Amniotic stem cell (primary cell): ENCODE results near the gene CDO1.
A peak's percentile ranks its signal among the peaks of the same experiment; 100 is the strongest.
"Not testable (repeated sequence)": the region's sequence is repeated elsewhere in the genome, so short reads cannot be mapped to it uniquely, and the experiment has no call there.

ENCODE experiments used
- DNase-seq: peaks from one replicate; lab custom pipeline; 2025; lab: John Stamatoyannopoulos, UW

Gene CDO1

GRCh38 chr5:115829913-115830312, 13.5 kb upstream of the CDO1 start:
- DNase-seq: no peak

- no peak for DNase-seq
These were observed 9.5 kb upstream of the CDO1 start for GRCh38 chr5:115825948-115826347.

- not testable (repeated sequence) for DNase-seq
These were observed 8.5 kb upstream of the CDO1 start for GRCh38 chr5:115824983-115825382.

- DNase-seq: no peak
These were observed 4.4 kb upstream of the CDO1 start for GRCh38 chr5:115820846-115821245.

- no peak for DNase-seq
These were observed 2.4 kb upstream of the CDO1 start for GRCh38 chr5:115818821-115819220.

GRCh38 chr5:115817386-115817785, 927 bp upstream of the CDO1 start:
- DNase-seq: no peak

GRCh38 chr5:115815693-115816225, 700 bp downstream of the CDO1 start:
- no peak for DNase-seq

- no peak for DNase-seq
These were observed 1.3 kb downstream of the CDO1 start for GRCh38 chr5:115815006-115815692.

- no peak for DNase-seq
These were observed 2.7 kb downstream of the CDO1 start for GRCh38 chr5:115813719-115814118.

GRCh38 chr5:115812372-115812771, 4.1 kb downstream of the CDO1 start:
- no peak for DNase-seq

GRCh38 chr5:115811406-115811805, 5.1 kb downstream of the CDO1 start:
- no peak for DNase-seq

- peak; percentile 32 for DNase-seq
These were observed 5.7 kb downstream of the CDO1 start for GRCh38 chr5:115810761-115811160.

GRCh38 chr5:115809946-115810345, 6.5 kb downstream of the CDO1 start:
- DNase-seq: no peak

- DNase-seq: not testable (repeated sequence)
These were observed 8.4 kb downstream of the CDO1 start for GRCh38 chr5:115808066-115808465.

GRCh38 chr5:115807654-115808052, 8.8 kb downstream of the CDO1 start:
- DNase-seq: no peak

GRCh38 chr5:115806986-115807653, 9.3 kb downstream of the CDO1 start:
- no peak for DNase-seq

GRCh38 chr5:115801984-115802383, 14.5 kb downstream of the CDO1 start:
- DNase-seq: no peak

- no peak for DNase-seq
These were observed 15.3 kb downstream of the CDO1 start for GRCh38 chr5:115801152-115801551.

- DNase-seq: no peak
These were observed 16.4 kb downstream of the CDO1 start for GRCh38 chr5:115800108-115800507.

GRCh38 chr5:115798252-115798651, 18.2 kb downstream of the CDO1 start:
- DNase-seq: no peak

GRCh38 chr5:115796656-115797055, 19.8 kb downstream of the CDO1 start:
- DNase-seq: no peak

GRCh38 chr5:115795700-115796099, 20.8 kb downstream of the CDO1 start:
- no peak for DNase-seq

- DNase-seq: no peak
These were observed 28.0 kb downstream of the CDO1 start for GRCh38 chr5:115788440-115788839.

GRCh38 chr5:115787426-115787825, 29.0 kb downstream of the CDO1 start:
- no peak for DNase-seq
